ENCODE measurements around the gene TAF6.
A peak's percentile ranks its signal among the peaks of the same experiment; 100 is the strongest.

The TAF6 gene

GRCh38 chr7:100119072-100119969 lies at the start of gene TAF6, which contains the start of gene CNPY4:
Gene TAF6, minus strand, starts transcription at chr7:100119358. Its CDS starts 5,149 bp downstream, at chr7:100114209.
Gene CNPY4, plus strand, starts transcription at chr7:100119634. Its CDS starts 111 bp downstream, at chr7:100119745.
- peak; percentile 95 for DNase-seq (ENCODE audit: low spot score)

GRCh38 chr7:100167912-100168323 lies 48.8 kb upstream of the TAF6 start:
- no peak for DNase-seq (ENCODE audit: low spot score)

- DNase-seq (ENCODE audit: low spot score) = no peak
Observed at GRCh38 chr7:100166970-100167911, 48.1 kb upstream of the TAF6 start.

GRCh38 chr7:100166317-100166940 lies 47.3 kb upstream of the TAF6 start:
- DNase-seq (ENCODE audit: low spot score) = no peak

GRCh38 chr7:100163871-100164270 lies 44.7 kb upstream of the TAF6 start:
- DNase-seq (ENCODE audit: low spot score) = no peak

- no peak for DNase-seq (ENCODE audit: low spot score)
Observed at GRCh38 chr7:100163006-100163531, 43.9 kb upstream of the TAF6 start.

GRCh38 chr7:100160067-100160466 lies 40.9 kb upstream of the TAF6 start:
- no peak for DNase-seq (ENCODE audit: low spot score)

GRCh38 chr7:100159099-100159623 lies 40.0 kb upstream of the TAF6 start:
- DNase-seq (ENCODE audit: low spot score) = no peak

- peak; percentile 83 for DNase-seq (ENCODE audit: low spot score)
Observed at GRCh38 chr7:100158229-100159098, 39.3 kb upstream of the TAF6 start, which contains the start of gene TRAPPC14. Gene TRAPPC14, minus strand, starts transcription at chr7:100158723. Its CDS starts 224 bp downstream, at chr7:100158499.

- no peak for DNase-seq (ENCODE audit: low spot score)
Observed at GRCh38 chr7:100157334-100158228, 38.4 kb upstream of the TAF6 start.

- DNase-seq (ENCODE audit: low spot score) = no peak
Observed at GRCh38 chr7:100157069-100157333, 37.8 kb upstream of the TAF6 start.

- no peak for DNase-seq (ENCODE audit: low spot score)
Observed at GRCh38 chr7:100156331-100157068, 37.3 kb upstream of the TAF6 start.

GRCh38 chr7:100155553-100156317 lies 36.6 kb upstream of the TAF6 start:
- no peak for DNase-seq (ENCODE audit: low spot score)

- DNase-seq (ENCODE audit: low spot score) = no peak
Observed at GRCh38 chr7:100154651-100155491, 35.7 kb upstream of the TAF6 start.

GRCh38 chr7:100153708-100154535 lies 34.8 kb upstream of the TAF6 start:
- DNase-seq (ENCODE audit: low spot score) = no peak

- DNase-seq (ENCODE audit: low spot score) = no peak
Observed at GRCh38 chr7:100152937-100153666, 33.9 kb upstream of the TAF6 start.
